ENCODE measurements around the gene APOC1. TPM values are rescaled to one million over a fixed set of nuclear protein-coding genes. Genes with fewer than 3 reads are reported as not detected.

APOC1 gene
- total and polyA plus RNA-seq, 4 donors: 14.0 to 1,030 (median 217) TPM

DNA sequence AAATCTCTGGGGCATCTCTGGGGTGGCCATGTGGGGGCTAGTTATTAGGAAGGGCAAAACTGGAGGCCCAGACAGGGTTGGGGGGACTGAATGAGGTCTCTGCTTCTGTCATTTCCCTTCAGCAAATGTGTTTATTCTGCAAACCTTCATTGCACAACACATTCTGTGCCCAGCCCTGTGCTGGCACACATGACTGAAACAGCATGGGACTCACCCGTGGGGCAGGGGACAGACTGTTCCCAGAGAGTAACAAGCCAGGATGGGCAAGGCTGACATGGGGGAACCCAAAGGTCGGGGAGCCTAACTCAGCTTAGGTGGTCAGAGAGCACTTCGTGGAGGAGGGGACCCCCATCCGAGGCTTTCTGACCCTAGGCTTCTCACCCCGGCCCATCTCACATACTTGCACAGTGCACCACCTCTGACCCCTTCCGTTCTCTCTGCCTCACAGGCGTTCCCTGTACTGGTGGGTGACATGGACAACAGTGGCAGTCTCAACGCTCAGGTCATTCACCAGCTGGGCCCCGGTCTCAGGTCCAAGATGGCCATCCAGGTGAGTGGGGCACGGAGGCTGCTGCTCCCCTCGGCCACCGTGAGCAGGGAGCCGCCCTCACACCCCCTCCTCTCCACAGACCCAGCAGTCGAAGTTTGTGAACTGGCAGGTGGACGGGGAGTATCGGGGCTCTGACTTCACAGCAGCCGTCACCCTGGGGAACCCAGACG is 20.9 kb upstream of the APOC1 start:
- Histone ChIP-seq H3K36me3 (ENCODE audit: control insufficient read depth in 4 of 4, insufficient read depth in 4 of 4, low read length in 4 of 4) (peaks cover 15 to 48% (median 23%) of the 10 kb centered on the region in 4 donors), H3K27me3 (ENCODE audit: control insufficient read depth in 3 of 3, insufficient read depth in 3 of 3, low read length in 2 of 3) (no peaks in the 10 kb centered on the region), H3K4me1 (ENCODE audit: control insufficient read depth in 5 of 5, insufficient read depth in 5 of 5, low read length in 5 of 5) (peaks cover 4 to 19% (median 7%) of the 10 kb centered on the region in 5 donors), H3K9me3 (ENCODE audit: control insufficient read depth in 4 of 4, insufficient read depth in 3 of 4, low read length in 3 of 4) (no peaks in the 10 kb centered on the region), H3K27ac (ENCODE audit: low read depth in 1 of 2, low read length in 1 of 2) (no peak overlapping the region), H3K9ac (ENCODE audit: insufficient read depth in 1 of 2, low read length in 2 of 2) (no peak overlapping the region), H3K4me3 (no peak overlapping the region)
- DNase-seq (no peak), ATAC-seq (ENCODE audit: insufficient read depth, low FRiP score) (no peak)
- TF ChIP-seq CTCF (IDR thresholded peaks at IDR 0.05; ENCODE audit: control extremely low read depth, extremely low read depth): no peak
- 92 to 95% methylated on average over 18 of the region's 18 CpGs for WGBS, 2 donors

DNA sequence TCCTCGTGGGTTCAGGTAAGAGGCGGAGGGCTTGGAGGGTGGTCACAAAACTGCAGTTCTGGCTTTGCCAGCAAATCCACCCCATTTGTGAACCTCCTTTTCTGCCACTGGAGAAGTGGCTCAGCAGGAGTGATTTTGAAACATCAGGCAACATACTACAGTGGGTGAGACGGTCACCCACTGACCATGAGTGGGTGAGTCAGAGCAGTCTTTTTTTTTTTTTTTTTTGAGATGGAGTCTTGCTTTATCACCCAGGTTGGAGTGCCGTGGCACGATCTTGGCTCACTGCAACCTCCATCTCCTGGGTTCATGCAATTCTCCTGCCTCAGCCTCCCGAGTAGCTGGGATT is 20.4 kb upstream of the APOC1 start:
- no peaks in the 10 kb centered on the region for H3K9me3 ChIP-seq (ENCODE audit: control insufficient read depth in 4 of 4, insufficient read depth in 3 of 4, low read length in 3 of 4)
- 87 to 89% methylated on average over 6 of the region's 6 CpGs for WGBS, 2 donors
- no peak overlapping the region for H3K27ac ChIP-seq (ENCODE audit: low read depth in 1 of 2, low read length in 1 of 2)
- peaks cover 4 to 19% (median 7%) of the 10 kb centered on the region in 5 donors for H3K4me1 ChIP-seq (ENCODE audit: control insufficient read depth in 5 of 5, insufficient read depth in 5 of 5, low read length in 5 of 5)
- peaks cover 15 to 46% (median 23%) of the 10 kb centered on the region in 4 donors for H3K36me3 ChIP-seq (ENCODE audit: control insufficient read depth in 4 of 4, insufficient read depth in 4 of 4, low read length in 4 of 4)
- no peak for ATAC-seq (ENCODE audit: insufficient read depth, low FRiP score)
- no peak for TF ChIP-seq CTCF (IDR thresholded peaks at IDR 0.05; ENCODE audit: control extremely low read depth, extremely low read depth)
- DNase-seq: no peak
- no peaks in the 10 kb centered on the region for H3K27me3 ChIP-seq (ENCODE audit: control insufficient read depth in 3 of 3, insufficient read depth in 3 of 3, low read length in 2 of 3)
- H3K4me3 ChIP-seq: no peak overlapping the region
- H3K9ac ChIP-seq (ENCODE audit: insufficient read depth in 1 of 2, low read length in 2 of 2): no peak overlapping the region

- Histone ChIP-seq H3K27me3 (ENCODE audit: control insufficient read depth in 3 of 3, insufficient read depth in 3 of 3, low read length in 2 of 3) (no peaks in the 10 kb centered on the region), H3K9me3 (ENCODE audit: control insufficient read depth in 4 of 4, insufficient read depth in 3 of 4, low read length in 3 of 4) (no peaks in the 10 kb centered on the region), H3K4me1 (ENCODE audit: control insufficient read depth in 5 of 5, insufficient read depth in 5 of 5, low read length in 5 of 5) (peaks cover 4 to 13% (median 5%) of the 10 kb centered on the region in 5 donors), H3K27ac (ENCODE audit: low read depth in 1 of 2, low read length in 1 of 2) (no peak overlapping the region), H3K9ac (ENCODE audit: insufficient read depth in 1 of 2, low read length in 2 of 2) (no peak overlapping the region), H3K36me3 (ENCODE audit: control insufficient read depth in 4 of 4, insufficient read depth in 4 of 4, low read length in 4 of 4) (peaks cover 19 to 47% (median 25%) of the 10 kb centered on the region in 4 donors), H3K4me3 (no peak overlapping the region)
- DNase-seq (no peak), ATAC-seq (ENCODE audit: insufficient read depth, low FRiP score) (no peak)
- TF ChIP-seq CTCF (IDR thresholded peaks at IDR 0.05; ENCODE audit: control extremely low read depth, extremely low read depth): no peak
- 78 to 86% methylated on average over 9 of the region's 9 CpGs for WGBS, 2 donors
These were observed 19.5 kb upstream of the APOC1 start for GRCh38 chr19:44894946-44895345.

DNA sequence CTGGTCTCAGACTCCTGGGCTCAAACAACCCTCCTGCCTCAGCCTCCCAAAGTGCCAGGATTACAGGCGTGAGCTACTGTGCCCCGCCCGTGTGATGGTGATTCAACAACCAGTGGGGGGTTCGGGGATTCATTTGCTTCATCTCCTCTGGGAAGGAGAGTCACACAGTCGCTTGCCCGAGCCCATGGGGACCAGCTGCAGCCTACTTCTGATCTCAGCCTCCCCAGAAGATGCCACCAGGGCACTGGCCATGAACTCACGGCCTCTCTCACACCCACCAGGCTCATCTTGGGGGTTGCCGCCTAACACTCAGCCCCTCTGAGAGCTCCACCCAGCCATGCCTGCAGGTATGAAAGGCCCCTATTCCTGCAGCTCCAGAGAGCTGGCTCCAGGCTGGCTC is 16.6 kb upstream of the APOC1 start:
- H3K27ac ChIP-seq (ENCODE audit: low read depth in 1 of 2, low read length in 1 of 2): no peak overlapping the region
- H3K9ac ChIP-seq (ENCODE audit: insufficient read depth in 1 of 2, low read length in 2 of 2): no peak overlapping the region
- no peaks in the 10 kb centered on the region for H3K9me3 ChIP-seq (ENCODE audit: control insufficient read depth in 4 of 4, insufficient read depth in 3 of 4, low read length in 3 of 4)
- WGBS, 2 donors: 94 to 95% methylated on average over 8 of the region's 8 CpGs
- ATAC-seq (ENCODE audit: insufficient read depth, low FRiP score): no peak
- peaks cover 32 to 64% (median 34%) of the 10 kb centered on the region in 4 donors for H3K36me3 ChIP-seq (ENCODE audit: control insufficient read depth in 4 of 4, insufficient read depth in 4 of 4, low read length in 4 of 4)
- DNase-seq: no peak
- no peak overlapping the region for H3K4me3 ChIP-seq
- no peaks in the 10 kb centered on the region for H3K4me1 ChIP-seq (ENCODE audit: control insufficient read depth in 5 of 5, insufficient read depth in 5 of 5, low read length in 5 of 5)
- no peak for TF ChIP-seq CTCF (IDR thresholded peaks at IDR 0.05; ENCODE audit: control extremely low read depth, extremely low read depth)
- H3K27me3 ChIP-seq (ENCODE audit: control insufficient read depth in 3 of 3, insufficient read depth in 3 of 3, low read length in 2 of 3): no peaks in the 10 kb centered on the region

All from lung (tissue), 12 donors.